Right atrium auricular region (tissue), 2 donors: ENCODE data around the gene HIVEP2. TPM values are rescaled to one million over a fixed set of nuclear protein-coding genes. Genes with fewer than 3 reads are reported as not detected.

Experiments used
- DNase-seq: peaks from one replicate; pipeline ENCODE4 v3.0.0-alpha.2; 2019; ENCODE audit warnings: low spot score
- H3K27ac ChIP-seq, 2 donors: fragments of 200-600 bp; sonication (generic); 1 replicate in 1 of 2; 2 replicates in 1 of 2; pipeline ENCODE4 v1.5.1; 2016 to 2019
- H3K27me3 ChIP-seq, 2 donors: fragments of 200-600 bp; sonication (generic); one replicate each; pipeline versions ENCODE4 v1.5.1 to v1.6.0; 2017 to 2019
- H3K36me3 ChIP-seq: fragments of 200-600 bp; sonication (generic); one replicate; pipeline ENCODE4 v1.5.1; 2016
- H3K4me1 ChIP-seq, 2 donors: fragments of 200-600 bp; sonication (generic); one replicate each; pipeline versions ENCODE4 v1.5.1 to v1.6.0; 2017 to 2019
- H3K4me3 ChIP-seq, 2 donors: fragments of 200-600 bp; sonication (generic); 1 replicate in 1 of 2; 2 replicates in 1 of 2; pipeline ENCODE4 v1.5.1; 2017 to 2019; ENCODE audit warnings: mild to moderate bottlenecking in 1 of 2, moderate library complexity in 1 of 2
- H3K9me3 ChIP-seq, 2 donors: fragments of 200-600 bp; sonication (generic); one replicate each; pipeline ENCODE4 v1.5.1; 2019
- total RNA-seq, 2 donors: library from RNA; depleted of rRNA; stranded (reverse); fragments of >200 nt; gene quantifications; one replicate each; pipeline ENCODE4 v1.1.0, GENCODE V29; 2016
- TF ChIP-seq, protein P1 (sequence below), 2 donors: fragments of 200-600 bp; sonication (generic); IDR thresholded peaks; one replicate each; pipeline ENCODE4 v1.5.1; 2019; ENCODE audit warnings: antibody characterized with exemption in 2 of 2

Gene HIVEP2
- total RNA-seq, 2 donors from 2014 or later: 19.2 to 28.6 TPM

DNA sequence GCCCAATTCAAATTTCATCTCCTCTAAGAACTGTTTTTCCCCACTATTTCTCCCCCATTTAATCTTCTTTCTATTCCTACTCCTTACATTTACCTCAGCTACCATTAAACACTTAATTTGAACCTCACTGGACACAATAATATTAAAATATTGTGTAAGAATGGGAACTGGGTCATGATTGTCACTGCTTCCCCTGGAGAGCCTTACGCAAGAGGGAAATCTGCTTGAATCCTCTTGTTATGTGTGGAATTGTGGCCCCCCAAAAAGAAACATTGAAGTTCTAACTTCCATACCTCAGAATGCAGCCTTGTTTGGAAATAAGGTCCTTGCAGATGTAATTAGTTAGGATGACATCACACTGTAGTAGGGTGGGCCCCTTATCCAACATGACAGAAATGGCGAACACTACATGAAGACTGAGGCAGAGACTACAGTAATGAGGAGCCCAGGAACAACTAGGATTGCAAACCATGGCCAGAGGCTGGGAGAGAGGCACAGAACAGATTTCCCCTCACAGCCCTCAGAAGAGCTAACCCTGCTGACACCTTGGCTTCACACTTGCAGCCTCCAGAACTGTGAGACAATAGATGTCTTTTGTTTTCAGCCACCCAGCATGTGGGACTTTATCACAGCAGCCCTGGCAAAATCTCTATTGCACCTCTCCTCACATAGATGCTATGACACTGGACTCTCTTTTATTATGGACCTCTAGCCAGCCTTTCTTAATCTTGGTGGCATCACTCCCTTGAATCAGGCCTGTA is 29.9 kb downstream of the HIVEP2 start:
- Histone ChIP-seq H3K27ac (no peak overlapping the region), H3K4me3 (no peak overlapping the region), H3K4me1 (peaks cover 0 to 11% of the 10 kb centered on the region in 2 donors), H3K9me3 (no peaks in the 10 kb centered on the region), H3K27me3 (no peaks in the 10 kb centered on the region), H3K36me3 (no peaks in the 10 kb centered on the region)
- DNase-seq: no peak
- TF ChIP-seq, protein P1, sequence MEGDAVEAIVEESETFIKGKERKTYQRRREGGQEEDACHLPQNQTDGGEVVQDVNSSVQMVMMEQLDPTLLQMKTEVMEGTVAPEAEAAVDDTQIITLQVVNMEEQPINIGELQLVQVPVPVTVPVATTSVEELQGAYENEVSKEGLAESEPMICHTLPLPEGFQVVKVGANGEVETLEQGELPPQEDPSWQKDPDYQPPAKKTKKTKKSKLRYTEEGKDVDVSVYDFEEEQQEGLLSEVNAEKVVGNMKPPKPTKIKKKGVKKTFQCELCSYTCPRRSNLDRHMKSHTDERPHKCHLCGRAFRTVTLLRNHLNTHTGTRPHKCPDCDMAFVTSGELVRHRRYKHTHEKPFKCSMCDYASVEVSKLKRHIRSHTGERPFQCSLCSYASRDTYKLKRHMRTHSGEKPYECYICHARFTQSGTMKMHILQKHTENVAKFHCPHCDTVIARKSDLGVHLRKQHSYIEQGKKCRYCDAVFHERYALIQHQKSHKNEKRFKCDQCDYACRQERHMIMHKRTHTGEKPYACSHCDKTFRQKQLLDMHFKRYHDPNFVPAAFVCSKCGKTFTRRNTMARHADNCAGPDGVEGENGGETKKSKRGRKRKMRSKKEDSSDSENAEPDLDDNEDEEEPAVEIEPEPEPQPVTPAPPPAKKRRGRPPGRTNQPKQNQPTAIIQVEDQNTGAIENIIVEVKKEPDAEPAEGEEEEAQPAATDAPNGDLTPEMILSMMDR (IDR thresholded peaks at IDR 0.05): no peak

DNA sequence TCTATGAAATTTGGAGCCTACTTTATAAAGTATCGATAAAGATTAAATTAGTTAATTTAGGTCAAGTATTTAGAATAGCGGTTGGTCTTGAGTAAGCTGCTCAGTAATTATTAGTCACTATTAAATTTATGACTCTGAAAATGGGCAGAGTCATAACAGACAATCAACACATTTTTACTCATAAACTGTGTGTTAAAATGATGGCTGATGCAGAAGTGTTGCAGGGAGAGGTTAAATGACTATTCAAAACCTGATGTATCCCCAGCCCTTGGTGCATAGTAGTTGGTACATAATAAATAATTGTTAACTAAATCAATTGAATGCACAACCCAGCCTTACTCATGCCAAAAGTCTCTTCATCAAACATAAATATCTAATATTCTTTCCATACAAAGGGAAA is 30.6 kb downstream of the HIVEP2 start:
- TF ChIP-seq, protein P1 (IDR thresholded peaks at IDR 0.05): no peak
- no peaks in the 10 kb centered on the region for H3K36me3 ChIP-seq
- H3K4me1 ChIP-seq: peaks cover 0 to 11% of the 10 kb centered on the region in 2 donors
- H3K4me3 ChIP-seq: no peak overlapping the region
- no peaks in the 10 kb centered on the region for H3K9me3 ChIP-seq
- no peak overlapping the region for H3K27ac ChIP-seq
- H3K27me3 ChIP-seq: no peaks in the 10 kb centered on the region
- no peak for DNase-seq

- Histone ChIP-seq H3K36me3 (no peaks in the 10 kb centered on the region), H3K9me3 (no peaks in the 10 kb centered on the region), H3K27me3 (no peaks in the 10 kb centered on the region), H3K4me1 (peaks cover 0 to 5% of the 10 kb centered on the region in 2 donors), H3K27ac (no peak overlapping the region), H3K4me3 (no peak overlapping the region)
- no peak for DNase-seq
- TF ChIP-seq, protein P1 (IDR thresholded peaks at IDR 0.05): no peak
These were observed 31.4 kb downstream of the HIVEP2 start for GRCh38 chr6:142913511-142914047.

DNA sequence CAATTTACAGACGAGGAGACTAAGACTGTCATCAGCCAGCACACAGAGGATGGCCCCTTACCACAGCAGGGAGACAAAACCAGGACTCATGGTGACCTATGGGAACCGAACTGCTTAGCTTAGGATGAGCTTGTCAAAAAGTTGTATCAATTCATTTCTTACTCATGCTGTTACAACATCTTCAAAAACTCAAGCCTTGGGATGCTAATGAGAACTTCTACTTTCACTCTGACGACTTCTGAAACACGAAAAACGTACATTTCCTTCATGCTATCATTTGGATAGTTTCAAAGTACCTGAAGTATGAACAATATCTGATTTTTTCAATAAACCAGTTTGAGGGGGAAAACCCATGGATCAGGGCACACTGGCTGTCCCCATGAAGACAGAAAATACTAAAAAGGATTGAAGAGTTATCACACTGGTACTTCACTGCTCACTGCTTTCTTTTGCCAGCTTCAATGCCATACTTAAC is 31.9 kb downstream of the HIVEP2 start:
- Histone ChIP-seq H3K36me3 (no peaks in the 10 kb centered on the region), H3K4me3 (no peak overlapping the region), H3K4me1 (peaks cover 0 to under 1% of the 10 kb centered on the region in 2 donors), H3K27me3 (no peaks in the 10 kb centered on the region), H3K9me3 (no peaks in the 10 kb centered on the region), H3K27ac (no peak overlapping the region)
- TF ChIP-seq, protein P1 (IDR thresholded peaks at IDR 0.05): no peak
- DNase-seq: no peak

- H3K36me3 ChIP-seq: no peaks in the 10 kb centered on the region
- TF ChIP-seq, protein P1 (IDR thresholded peaks at IDR 0.05): no peak
- no peak overlapping the region for H3K27ac ChIP-seq
- H3K9me3 ChIP-seq: no peaks in the 10 kb centered on the region
- no peaks in the 10 kb centered on the region for H3K27me3 ChIP-seq
- DNase-seq: no peak
- no peak overlapping the region for H3K4me3 ChIP-seq
- no peaks in the 10 kb centered on the region for H3K4me1 ChIP-seq
These were observed 32.9 kb downstream of the HIVEP2 start for GRCh38 chr6:142912125-142912524.
